CD4-positive, alpha-beta memory T cell (primary cell): Measurements from ENCODE around the gene LRRC3. TPM values are rescaled to one million over a fixed set of nuclear protein-coding genes. Genes with fewer than 3 reads are reported as not detected.

Experiments
- CTCF ChIA-PET: fragments of 350-600 bp; sonication (Branson Sonifier 250); formaldehyde crosslinking; loops from one replicate; lab custom pipeline; 2021; ENCODE audit warnings: inconsistent platforms; ENCODE audit not compliant: partially characterized antibody; lab: Charles Lee
- POLR2A ChIA-PET: fragments of 350-600 bp; sonication (Branson Sonifier 250); formaldehyde crosslinking; loops from one replicate; lab custom pipeline; 2021; ENCODE audit not compliant: partially characterized antibody; lab: Charles Lee
- DNase-seq, 5 donors: peaks; one replicate each; pipeline versions ENCODE4 v3.0.0 to v3.0.0-alpha.2; 2020 to 2022; ENCODE audit warnings: mixed read lengths in 1 of 5
- H3K27ac ChIP-seq: one replicate; pipeline ENCODE4 v1.7.0; 2013; ENCODE audit warnings: low read depth, low read length
- H3K27me3 ChIP-seq: 2 replicates; pipeline ENCODE4 v1.7.0; 2013; ENCODE audit warnings: mild to moderate bottlenecking, low read length, moderate library complexity; ENCODE audit not compliant: insufficient read depth
- H3K36me3 ChIP-seq: 2 replicates; pipeline ENCODE4 v1.7.0; 2013; ENCODE audit warnings: mild to moderate bottlenecking, low read length, moderate library complexity; ENCODE audit not compliant: insufficient read depth
- H3K4me1 ChIP-seq: 2 replicates; pipeline ENCODE4 v1.7.0; 2013; ENCODE audit warnings: mild to moderate bottlenecking, low read length, moderate library complexity; ENCODE audit not compliant: insufficient read depth
- H3K4me3 ChIP-seq, 2 donors: one replicate each; pipeline ENCODE4 v1.7.0; 2013; ENCODE audit warnings: low read length in 2 of 2, mild to moderate bottlenecking in 1 of 2
- H3K9me3 ChIP-seq, 2 donors: one replicate each; pipeline ENCODE4 v1.7.0; 2013; ENCODE audit warnings: low read length in 2 of 2, control low read depth in 1 of 2; ENCODE audit not compliant: control insufficient read depth in 1 of 2
- H3K27ac Mint-ChIP-seq, 7 donors: one replicate each; pipeline ENCODE4 v1.8.0; 2020 to 2021; ENCODE audit warnings: mixed read lengths in 7 of 7, mild to moderate bottlenecking in 6 of 7, inconsistent platforms in 3 of 7, moderate library complexity in 3 of 7
- H3K27me3 Mint-ChIP-seq, 2 donors: one replicate each; pipeline ENCODE4 v1.8.0; 2020 to 2021; ENCODE audit warnings: mixed read lengths in 2 of 2
- H3K36me3 Mint-ChIP-seq, 2 donors: one replicate each; pipeline ENCODE4 v1.8.0; 2020 to 2021; ENCODE audit warnings: mixed read lengths in 2 of 2, inconsistent platforms in 1 of 2, mild to moderate bottlenecking in 1 of 2
- H3K4me1 Mint-ChIP-seq, 4 donors: one replicate each; pipeline ENCODE4 v1.8.0; 2020 to 2021; ENCODE audit warnings: mixed read lengths in 4 of 4, mild to moderate bottlenecking in 1 of 4
- H3K4me3 Mint-ChIP-seq, 8 donors: one replicate each; pipeline ENCODE4 v1.8.0; 2020 to 2021; ENCODE audit warnings: mixed read lengths in 8 of 8, mild to moderate bottlenecking in 7 of 8, moderate library complexity in 6 of 8, inconsistent platforms in 3 of 8
- H3K9me3 Mint-ChIP-seq, 8 donors: one replicate each; pipeline ENCODE4 v1.8.0; 2020 to 2021; ENCODE audit warnings: mixed read lengths in 8 of 8, mild to moderate bottlenecking in 5 of 8, inconsistent platforms in 3 of 8, moderate library complexity in 1 of 8
- intact Hi-C: fragments of 100-400 bp; cut with micrococcal nuclease; formaldehyde crosslinking; loops from one replicate; pipeline ENCODE4 v1.15.1; 2023
- polyA plus RNA-seq, 2 donors: library from polyadenylated mRNA; unstranded; fragments of 300-500 nt; fragmentation: Illumina TruSeq; gene quantifications; one replicate each; pipeline ENCODE4 v1.2.3, GENCODE V29; 2021
- total RNA-seq, 2 experiments: library from RNA; stranded (reverse); gene quantifications; one replicate each; pipeline ENCODE4 v1.2.3, GENCODE V29; 2021

Gene LRRC3
- total and polyA plus RNA-seq, 4 experiments from 2014 or later = 0.11 to 1.5 (median 1.0) TPM

- Mint-ChIP-seq H3K4me3 (no peak overlapping the region), H3K9me3 (peaks cover 0 to 7% (median 3%) of the 10 kb centered on the region in 8 donors), H3K36me3 (peaks cover 0 to 3% of the 10 kb centered on the region in 2 donors), H3K4me1 (no peaks in the 10 kb centered on the region), H3K27me3 (no peaks in the 10 kb centered on the region), H3K27ac (no peak overlapping the region)
- CTCF ChIA-PET = no interaction called here
- Histone ChIP-seq H3K27me3 (no peaks in the 10 kb centered on the region), H3K4me1 (no peaks in the 10 kb centered on the region), H3K9me3 (no peaks in the 10 kb centered on the region), H3K4me3 (no peak overlapping the region), H3K27ac (no peak overlapping the region), H3K36me3 (no peaks in the 10 kb centered on the region)
- no peak for DNase-seq
- POLR2A ChIA-PET = no interaction called here
- intact Hi-C loops = no loop called here
These were observed 18.4 kb upstream of the LRRC3 start for GRCh38 chr21:44436958-44437357.

- no peaks in the 10 kb centered on the region for H3K27me3 ChIP-seq
- DNase-seq = no peak
- no peaks in the 10 kb centered on the region for H3K4me1 Mint-ChIP-seq
- no peaks in the 10 kb centered on the region for H3K27me3 Mint-ChIP-seq
- no peaks in the 10 kb centered on the region for H3K9me3 ChIP-seq
- H3K36me3 Mint-ChIP-seq = peaks cover 0 to 3% of the 10 kb centered on the region in 2 donors
- intact Hi-C loops = no loop called here
- no peak overlapping the region for H3K4me3 ChIP-seq
- H3K9me3 Mint-ChIP-seq = peaks cover 0 to 3% (median 0%) of the 10 kb centered on the region in 8 donors
- POLR2A ChIA-PET = no interaction called here
- H3K4me3 Mint-ChIP-seq = no peak overlapping the region
- CTCF ChIA-PET = no interaction called here
- H3K36me3 ChIP-seq = no peaks in the 10 kb centered on the region
- H3K4me1 ChIP-seq = no peaks in the 10 kb centered on the region
- H3K27ac Mint-ChIP-seq = no peak overlapping the region
- H3K27ac ChIP-seq = no peak overlapping the region
These were observed 18.0 kb upstream of the LRRC3 start for GRCh38 chr21:44437371-44437695.

DNA sequence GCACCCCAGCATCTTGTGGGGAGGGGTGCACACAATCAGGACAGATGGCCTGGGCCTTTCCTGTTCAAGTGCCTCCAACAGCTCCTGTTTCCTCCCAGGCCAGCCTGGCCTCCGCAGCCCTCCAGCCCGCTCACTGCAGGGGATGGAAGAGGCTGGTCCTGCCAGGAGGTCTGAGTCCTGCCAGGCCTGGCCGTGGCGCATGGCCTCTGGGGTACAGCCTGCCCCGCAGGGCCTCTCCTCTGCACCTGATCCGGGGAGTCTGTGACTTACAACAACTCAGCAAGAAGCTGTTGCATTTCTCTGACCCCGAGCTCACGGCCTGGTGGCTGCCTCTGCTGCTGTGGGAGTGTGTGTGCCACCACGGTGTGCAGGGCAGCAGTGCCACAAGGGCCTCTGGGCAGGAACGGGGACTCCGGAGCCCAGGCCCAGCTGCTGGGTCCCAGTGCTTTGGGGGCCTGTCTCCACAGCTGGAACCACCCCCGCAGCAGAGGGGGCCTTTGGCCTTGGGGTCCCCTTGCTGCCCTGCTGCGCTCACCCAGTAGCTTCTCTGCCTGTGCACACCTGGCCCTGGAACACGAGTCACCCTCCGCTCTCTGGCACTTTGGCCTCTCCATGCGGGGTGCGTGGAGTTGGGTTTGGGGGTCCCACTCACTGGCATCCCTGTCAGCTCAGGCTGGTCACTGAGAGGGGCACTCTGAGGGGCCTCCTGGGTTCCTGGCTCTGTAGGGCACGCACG, 17.4 kb upstream of the LRRC3 start:
- Histone ChIP-seq H3K9me3 (no peaks in the 10 kb centered on the region), H3K27ac (no peak overlapping the region), H3K4me1 (no peaks in the 10 kb centered on the region), H3K4me3 (no peak overlapping the region), H3K27me3 (no peaks in the 10 kb centered on the region), H3K36me3 (no peaks in the 10 kb centered on the region)
- intact Hi-C loops = no loop called here
- Mint-ChIP-seq H3K4me1 (no peaks in the 10 kb centered on the region), H3K36me3 (peaks cover 0 to 3% of the 10 kb centered on the region in 2 donors), H3K4me3 (no peak overlapping the region), H3K27ac (no peak overlapping the region), H3K9me3 (peaks cover 0 to 2% (median 0%) of the 10 kb centered on the region in 8 donors), H3K27me3 (no peaks in the 10 kb centered on the region)
- CTCF ChIA-PET = no interaction called here
- POLR2A ChIA-PET = no interaction called here
- DNase-seq = no peak

GRCh38 chr21:44438531-44439210, 16.6 kb upstream of the LRRC3 start:
- peaks cover 0 to 2% (median 0%) of the 10 kb centered on the region in 8 donors for H3K9me3 Mint-ChIP-seq
- intact Hi-C loops = no loop called here
- peaks cover 0 to 3% of the 10 kb centered on the region in 2 donors for H3K36me3 Mint-ChIP-seq
- Histone ChIP-seq H3K4me1 (no peaks in the 10 kb centered on the region), H3K27me3 (no peaks in the 10 kb centered on the region), H3K4me3 (no peak overlapping the region), H3K9me3 (no peaks in the 10 kb centered on the region), H3K27ac (no peak overlapping the region), H3K36me3 (no peaks in the 10 kb centered on the region)
- H3K27ac Mint-ChIP-seq = no peak overlapping the region
- POLR2A ChIA-PET = no interaction called here
- H3K4me1 Mint-ChIP-seq = no peaks in the 10 kb centered on the region
- DNase-seq = no peak
- CTCF ChIA-PET = no interaction called here
- no peaks in the 10 kb centered on the region for H3K27me3 Mint-ChIP-seq
- no peak overlapping the region for H3K4me3 Mint-ChIP-seq

GRCh38 chr21:44439211-44439600, 16.1 kb upstream of the LRRC3 start:
- H3K4me3 Mint-ChIP-seq = no peak overlapping the region
- no peaks in the 10 kb centered on the region for H3K36me3 ChIP-seq
- H3K27me3 ChIP-seq = no peaks in the 10 kb centered on the region
- H3K27me3 Mint-ChIP-seq = no peaks in the 10 kb centered on the region
- no peaks in the 10 kb centered on the region for H3K4me1 Mint-ChIP-seq
- H3K27ac Mint-ChIP-seq = no peak overlapping the region
- no peaks in the 10 kb centered on the region for H3K4me1 ChIP-seq
- H3K4me3 ChIP-seq = no peak overlapping the region
- H3K36me3 Mint-ChIP-seq = peaks cover 0 to 2% of the 10 kb centered on the region in 2 donors
- no peak for DNase-seq
- intact Hi-C loops = no loop called here
- POLR2A ChIA-PET = no interaction called here
- no peak overlapping the region for H3K27ac ChIP-seq
- CTCF ChIA-PET = no interaction called here
- H3K9me3 Mint-ChIP-seq = peaks cover 0 to 2% (median 0%) of the 10 kb centered on the region in 8 donors
- no peaks in the 10 kb centered on the region for H3K9me3 ChIP-seq

DNA sequence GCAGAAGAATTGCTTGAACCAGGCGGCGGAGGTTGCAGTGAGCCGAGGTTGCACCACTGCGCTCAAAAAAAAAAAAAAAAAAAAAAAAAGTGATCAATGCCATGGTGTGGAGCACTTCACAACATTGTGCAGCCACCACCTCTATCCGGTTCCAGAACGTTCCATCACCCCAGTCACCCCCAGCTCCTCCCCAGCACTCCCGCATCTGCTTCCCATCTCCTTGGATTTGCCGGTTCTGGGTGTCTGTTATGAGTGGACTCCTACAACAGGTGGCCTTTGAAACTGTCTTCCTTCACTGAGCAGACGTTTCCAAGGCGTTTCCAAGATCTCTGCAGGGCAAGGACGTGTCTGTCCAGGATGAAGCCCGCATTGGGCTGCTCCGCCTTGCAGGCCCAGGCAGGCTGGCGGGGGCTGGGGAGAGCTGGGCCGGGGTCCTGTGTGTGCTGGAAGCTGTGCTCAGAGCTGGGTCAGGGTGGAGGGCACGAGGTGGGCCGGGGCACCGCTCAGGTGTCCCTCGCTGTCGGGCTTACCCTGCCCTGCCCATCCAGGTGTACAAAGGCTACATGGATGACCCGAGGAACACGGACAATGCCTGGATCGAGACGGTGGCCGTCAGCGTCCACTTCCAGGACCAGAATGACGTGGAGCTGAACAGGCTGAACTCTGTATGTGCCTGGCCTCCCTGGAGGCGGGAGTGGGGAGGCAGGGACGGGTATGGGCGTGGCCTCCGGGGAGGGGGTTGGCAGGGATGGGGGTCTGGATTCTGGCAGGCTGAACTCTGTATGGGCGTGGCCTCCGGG, 14.9 kb upstream of the LRRC3 start:
- no peak overlapping the region for H3K27ac Mint-ChIP-seq
- Histone ChIP-seq H3K9me3 (no peaks in the 10 kb centered on the region), H3K27ac (no peak overlapping the region), H3K27me3 (no peaks in the 10 kb centered on the region), H3K36me3 (no peaks in the 10 kb centered on the region), H3K4me1 (no peaks in the 10 kb centered on the region), H3K4me3 (no peak overlapping the region)
- POLR2A ChIA-PET = no interaction called here
- H3K36me3 Mint-ChIP-seq = no peaks in the 10 kb centered on the region
- CTCF ChIA-PET = interaction anchor here (0.6 kb wide), 1 partner anchor 39 kb away, joined by 3 read pairs; no protein-coding TSS in a partner anchor
- intact Hi-C loops = no loop called here
- H3K4me3 Mint-ChIP-seq = no peak overlapping the region
- H3K4me1 Mint-ChIP-seq = no peaks in the 10 kb centered on the region
- peaks cover 0 to 2% (median 0%) of the 10 kb centered on the region in 8 donors for H3K9me3 Mint-ChIP-seq
- DNase-seq = no peak
- H3K27me3 Mint-ChIP-seq = no peaks in the 10 kb centered on the region

GRCh38 chr21:44441041-44441400, 14.3 kb upstream of the LRRC3 start:
- H3K27ac ChIP-seq = no peak overlapping the region
- H3K27me3 Mint-ChIP-seq = no peaks in the 10 kb centered on the region
- H3K4me3 ChIP-seq = no peak overlapping the region
- DNase-seq = no peak
- H3K27ac Mint-ChIP-seq = no peak overlapping the region
- H3K4me1 Mint-ChIP-seq = no peaks in the 10 kb centered on the region
- no peak overlapping the region for H3K4me3 Mint-ChIP-seq
- intact Hi-C loops = no loop called here
- ChIA-PET CTCF (no interaction called here), POLR2A (no interaction called here)
- no peaks in the 10 kb centered on the region for H3K9me3 Mint-ChIP-seq
- no peaks in the 10 kb centered on the region for H3K4me1 ChIP-seq
- H3K36me3 ChIP-seq = no peaks in the 10 kb centered on the region
- no peaks in the 10 kb centered on the region for H3K9me3 ChIP-seq
- H3K27me3 ChIP-seq = no peaks in the 10 kb centered on the region
- H3K36me3 Mint-ChIP-seq = no peaks in the 10 kb centered on the region
